Measurements from ENCODE around the gene SCARF2. TPM values are rescaled to one million over a fixed set of nuclear protein-coding genes. Genes with fewer than 3 reads are reported as not detected.

The SCARF2 gene
- total RNA-seq, 1 donor from 2014 or later: 0.16 TPM

DNA sequence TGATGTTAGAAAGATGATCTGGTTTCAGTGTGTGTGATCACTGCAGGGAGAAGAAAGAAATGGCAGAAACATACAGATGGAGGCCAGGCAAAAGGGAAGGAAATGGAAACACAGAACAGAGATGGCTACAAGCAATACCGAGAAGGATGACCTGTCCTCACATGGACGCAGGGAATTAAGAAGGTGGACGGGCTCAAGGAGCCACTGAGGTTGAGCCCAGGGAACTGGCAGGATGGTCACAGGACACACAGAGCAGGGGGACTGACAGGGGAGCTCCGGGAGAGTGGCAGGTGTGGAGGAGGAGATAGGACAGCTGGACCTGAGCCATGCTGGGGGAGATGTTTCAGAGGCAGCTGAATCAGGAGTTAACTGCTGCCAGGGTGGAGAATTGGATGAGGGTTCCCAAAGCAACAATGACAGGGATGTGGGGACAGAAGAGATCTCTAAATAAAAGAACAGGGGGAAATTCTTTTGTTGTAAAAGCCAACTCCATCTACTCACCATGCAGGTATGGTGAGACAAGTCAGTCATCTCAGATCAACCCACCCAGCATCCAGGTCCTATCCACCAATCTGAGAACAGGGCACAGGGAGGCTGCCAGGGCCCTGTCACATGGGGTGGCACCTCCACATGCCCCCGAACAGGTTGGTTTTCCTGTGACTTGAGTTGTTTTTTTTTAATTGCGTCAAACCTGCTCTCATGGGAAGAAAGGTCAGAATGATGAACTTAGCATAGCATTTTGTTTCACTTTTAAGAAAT is 31.7 kb upstream of the SCARF2 start:
- DNase-seq: no peak
- Mint-ChIP-seq H3K4me3 (no peak overlapping the region), H3K4me1 (peaks cover 24% of the 10 kb centered on the region), H3K27ac (no peak overlapping the region), H3K27me3 (no peaks in the 10 kb centered on the region), H3K36me3 (ENCODE audit: low read depth) (peaks cover 23% of the 10 kb centered on the region), H3K9me3 (no peaks in the 10 kb centered on the region)
- intact Hi-C loops (cut with micrococcal nuclease): no loop called here

DNA sequence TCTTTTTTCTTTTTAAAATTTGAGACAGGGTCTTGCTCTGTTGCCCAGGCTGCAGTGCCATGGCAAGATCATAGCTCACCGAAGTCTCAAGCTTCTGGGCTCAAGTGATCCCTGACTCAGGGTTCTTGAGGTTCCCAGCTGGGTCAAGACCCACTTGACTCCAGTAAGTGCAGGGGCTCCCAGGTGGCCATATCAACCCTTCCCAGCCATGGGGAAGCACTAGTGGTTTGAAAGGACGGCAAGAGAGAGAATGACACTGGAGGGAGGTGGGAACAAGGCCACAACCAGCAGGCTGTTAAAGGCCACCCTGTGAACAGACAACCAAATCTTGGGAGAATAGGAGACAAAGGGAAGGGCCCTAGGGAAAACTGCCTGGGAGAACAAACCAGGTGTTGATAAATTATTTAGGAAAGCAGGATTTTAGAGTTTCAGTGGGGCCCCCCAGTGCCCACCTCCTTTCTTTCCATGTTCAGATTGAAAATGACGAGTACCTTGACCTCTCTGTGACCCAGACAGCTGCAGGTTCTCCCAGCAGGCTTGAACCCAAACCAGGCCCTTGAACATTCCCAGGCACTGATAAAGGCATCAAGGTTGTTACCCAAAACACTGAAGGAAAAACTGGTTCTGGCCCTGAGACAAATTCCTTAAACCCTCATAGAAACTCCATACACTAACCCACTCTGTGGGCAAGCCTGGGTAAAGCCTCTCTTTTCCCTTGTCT is 29.2 kb upstream of the SCARF2 start:
- Mint-ChIP-seq H3K4me3 (no peak overlapping the region), H3K36me3 (ENCODE audit: low read depth) (peaks cover 27% of the 10 kb centered on the region), H3K27ac (no peak overlapping the region), H3K27me3 (no peaks in the 10 kb centered on the region), H3K9me3 (no peaks in the 10 kb centered on the region), H3K4me1 (peaks cover 39% of the 10 kb centered on the region)
- intact Hi-C loops (cut with micrococcal nuclease): no loop called here
- DNase-seq: no peak

- intact Hi-C loops (cut with micrococcal nuclease): loop anchor here (2.0 kb wide), 1 partner anchor 31 kb away; no protein-coding TSS in a partner anchor
- Mint-ChIP-seq H3K36me3 (ENCODE audit: low read depth) (peaks cover 25% of the 10 kb centered on the region), H3K4me3 (no peak overlapping the region), H3K4me1 (peaks cover 41% of the 10 kb centered on the region), H3K27ac (peak overlapping the region; percentile 51), H3K27me3 (no peaks in the 10 kb centered on the region), H3K9me3 (no peaks in the 10 kb centered on the region)
- DNase-seq: no peak
Observed at GRCh38 chr22:20465759-20466077, 28.1 kb upstream of the SCARF2 start.

- no peaks in the 10 kb centered on the region for H3K27me3 Mint-ChIP-seq
- intact Hi-C loops (cut with micrococcal nuclease): loop anchor here (2.0 kb wide), 1 partner anchor 32 kb away; no protein-coding TSS in a partner anchor
- peak overlapping the region; percentile 18 for H3K4me3 Mint-ChIP-seq
- no peak for DNase-seq
- H3K9me3 Mint-ChIP-seq: no peaks in the 10 kb centered on the region
- peaks cover 22% of the 10 kb centered on the region for H3K36me3 Mint-ChIP-seq (ENCODE audit: low read depth)
- H3K4me1 Mint-ChIP-seq: peaks cover 41% of the 10 kb centered on the region
- H3K27ac Mint-ChIP-seq: peak overlapping the region; percentile 95
Observed at GRCh38 chr22:20464912-20465758, 27.5 kb upstream of the SCARF2 start.

DNA sequence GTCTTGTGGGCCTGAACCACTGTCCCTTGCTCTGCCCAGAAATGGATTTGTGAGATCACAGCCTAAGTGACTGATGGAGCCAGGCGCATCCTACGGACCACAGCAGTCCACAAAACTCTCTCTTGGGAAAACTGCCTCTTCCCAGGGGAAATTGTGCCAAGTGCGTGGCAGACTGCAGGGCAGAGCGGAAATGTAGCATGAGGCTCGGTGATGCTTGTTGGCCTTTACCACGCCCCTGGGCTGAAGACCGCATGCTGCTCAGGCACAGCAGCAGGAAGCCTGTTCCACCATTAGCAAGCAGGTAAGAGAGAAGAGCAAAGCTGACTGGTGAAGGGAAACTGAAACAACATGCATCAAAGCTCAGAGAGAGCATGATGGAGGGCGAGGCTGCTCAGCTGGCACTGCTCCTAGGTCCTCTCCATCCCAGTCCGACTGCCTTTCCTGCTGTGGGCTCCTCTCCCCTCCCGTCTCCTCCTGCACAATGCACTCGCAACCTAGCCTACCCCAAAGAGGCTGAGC is 26.5 kb upstream of the SCARF2 start:
- no peaks in the 10 kb centered on the region for H3K9me3 Mint-ChIP-seq
- peaks cover 24% of the 10 kb centered on the region for H3K36me3 Mint-ChIP-seq (ENCODE audit: low read depth)

GRCh38 chr22:20463324-20464095 is 25.9 kb upstream of the SCARF2 start:
- Mint-ChIP-seq H3K4me1 (peaks cover 37% of the 10 kb centered on the region), H3K4me3 (peak overlapping the region; percentile 67), H3K36me3 (ENCODE audit: low read depth) (peaks cover 19% of the 10 kb centered on the region), H3K27me3 (no peaks in the 10 kb centered on the region), H3K9me3 (no peaks in the 10 kb centered on the region), H3K27ac (peak overlapping the region; percentile 95)
- intact Hi-C loops (cut with micrococcal nuclease): loop anchor here (2.0 kb wide), 1 partner anchor 33 kb away; no protein-coding TSS in a partner anchor
- peak; percentile 75 for DNase-seq

More for the DNA sequence above, 26.5 kb upstream of the SCARF2 start:
- DNase-seq: peak; percentile 90
- H3K27me3 Mint-ChIP-seq: no peaks in the 10 kb centered on the region
- H3K27ac Mint-ChIP-seq: peak overlapping the region; percentile 95
- H3K4me1 Mint-ChIP-seq: peaks cover 41% of the 10 kb centered on the region
- intact Hi-C loops (cut with micrococcal nuclease): loop anchor here (2.0 kb wide), 1 partner anchor 33 kb away; no protein-coding TSS in a partner anchor
- H3K4me3 Mint-ChIP-seq: peak overlapping the region; percentile 67

- no peak for DNase-seq
- Mint-ChIP-seq H3K27me3 (no peaks in the 10 kb centered on the region), H3K4me3 (no peak overlapping the region), H3K9me3 (no peaks in the 10 kb centered on the region), H3K36me3 (ENCODE audit: low read depth) (peaks cover 30% of the 10 kb centered on the region), H3K27ac (no peak overlapping the region), H3K4me1 (peaks cover 38% of the 10 kb centered on the region)
- intact Hi-C loops (cut with micrococcal nuclease): no loop called here
Observed at GRCh38 chr22:20459862-20460261, 22.2 kb upstream of the SCARF2 start.

GRCh38 chr22:20459152-20459542 is 21.5 kb upstream of the SCARF2 start:
- Mint-ChIP-seq H3K36me3 (ENCODE audit: low read depth) (peaks cover 27% of the 10 kb centered on the region), H3K27ac (no peak overlapping the region)
- intact Hi-C loops (cut with micrococcal nuclease): no loop called here

GRCh38 chr22:20458530-20459151 is 21.0 kb upstream of the SCARF2 start:
- Mint-ChIP-seq H3K9me3 (no peaks in the 10 kb centered on the region), H3K27ac (no peak overlapping the region), H3K4me3 (no peak overlapping the region), H3K4me1 (peaks cover 27% of the 10 kb centered on the region), H3K36me3 (ENCODE audit: low read depth) (peaks cover 25% of the 10 kb centered on the region), H3K27me3 (no peaks in the 10 kb centered on the region)
- intact Hi-C loops (cut with micrococcal nuclease): no loop called here
- DNase-seq: no peak

More at GRCh38 chr22:20459152-20459542, 21.5 kb upstream of the SCARF2 start:
- H3K4me3 Mint-ChIP-seq: no peak overlapping the region
- no peaks in the 10 kb centered on the region for H3K9me3 Mint-ChIP-seq
- H3K4me1 Mint-ChIP-seq: peaks cover 32% of the 10 kb centered on the region
- no peaks in the 10 kb centered on the region for H3K27me3 Mint-ChIP-seq
- DNase-seq: no peak

- Mint-ChIP-seq H3K9me3 (no peaks in the 10 kb centered on the region), H3K36me3 (ENCODE audit: low read depth) (peaks cover 25% of the 10 kb centered on the region), H3K4me1 (peaks cover 17% of the 10 kb centered on the region), H3K27me3 (no peaks in the 10 kb centered on the region), H3K4me3 (no peak overlapping the region), H3K27ac (no peak overlapping the region)
- intact Hi-C loops (cut with micrococcal nuclease): no loop called here
- no peak for DNase-seq
Observed at GRCh38 chr22:20457506-20458240, 20.0 kb upstream of the SCARF2 start.

DNA sequence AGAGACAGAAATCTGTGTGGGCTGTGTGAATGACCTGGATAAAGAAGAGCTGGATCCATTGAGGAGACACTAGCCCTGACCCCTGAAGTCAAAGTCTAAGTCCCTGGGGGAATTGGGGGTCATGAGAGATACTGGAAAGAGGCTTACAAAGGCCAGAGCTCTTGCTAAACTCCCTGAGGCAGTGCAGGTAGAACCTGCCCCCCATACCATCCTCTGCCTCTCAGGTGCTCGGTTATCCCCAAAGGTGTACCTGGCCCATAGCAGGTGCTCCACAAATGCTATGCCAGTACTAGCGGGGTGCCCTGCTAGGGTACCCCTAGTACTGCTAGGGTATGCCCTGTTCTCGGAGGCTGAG is 19.1 kb upstream of the SCARF2 start:
- peaks cover 15% of the 10 kb centered on the region for H3K4me1 Mint-ChIP-seq
- intact Hi-C loops (cut with micrococcal nuclease): loop anchor here (1.0 kb wide), 3 partner anchors 38 to 299 kb away; no protein-coding TSS in a partner anchor
- H3K36me3 Mint-ChIP-seq (ENCODE audit: low read depth): peaks cover 25% of the 10 kb centered on the region
- DNase-seq: no peak
- H3K4me3 Mint-ChIP-seq: no peak overlapping the region
- no peaks in the 10 kb centered on the region for H3K27me3 Mint-ChIP-seq
- no peak overlapping the region for H3K27ac Mint-ChIP-seq
- H3K9me3 Mint-ChIP-seq: no peaks in the 10 kb centered on the region

GRCh38 chr22:20456064-20456721 is 18.6 kb upstream of the SCARF2 start:
- Mint-ChIP-seq H3K4me3 (no peak overlapping the region), H3K27ac (peak overlapping the region; percentile 68), H3K9me3 (no peaks in the 10 kb centered on the region), H3K36me3 (ENCODE audit: low read depth) (peaks cover 25% of the 10 kb centered on the region), H3K4me1 (peaks cover 15% of the 10 kb centered on the region), H3K27me3 (no peaks in the 10 kb centered on the region)
- DNase-seq: peak; percentile 92
- intact Hi-C loops (cut with micrococcal nuclease): loop anchor here (1.0 kb wide), 3 partner anchors 38 to 299 kb away; no protein-coding TSS in a partner anchor
